Loucy (cell line): ENCODE measurements around the gene MOB1A.

Source experiments
- H2AFZ ChIP-seq: fragments of 200-600 bp; sonication (generic); 2 replicates; pipeline ENCODE4 v1.6.0; 2016; ENCODE audit warnings: antibody characterized with exemption, mild to moderate bottlenecking, low read length, moderate library complexity
- H3F3A ChIP-seq: fragments of 200-600 bp; 2 replicates; pipeline ENCODE4 v1.6.0; 2016; ENCODE audit warnings: antibody characterized with exemption, low read depth, mild to moderate bottlenecking
- H3K27me3 ChIP-seq: fragments of 200-600 bp; sonication (generic); 2 replicates; pipeline ENCODE4 v1.6.1; 2014; ENCODE audit warnings: low read length, mild to moderate bottlenecking; ENCODE audit not compliant: insufficient read depth, poor library complexity, severe bottlenecking
- H3K36me3 ChIP-seq: fragments of 200-600 bp; sonication (generic); 2 replicates; pipeline ENCODE4 v1.6.1; 2016; ENCODE audit warnings: low read length; ENCODE audit not compliant: insufficient read depth
- H3K4me1 ChIP-seq: fragments of 200-600 bp; sonication (generic); 2 replicates; pipeline ENCODE4 v1.5.1; 2014; ENCODE audit warnings: low read length, mild to moderate bottlenecking; ENCODE audit not compliant: insufficient read depth, poor library complexity, severe bottlenecking
- H3K4me2 ChIP-seq: fragments of 200-600 bp; sonication (generic); 2 replicates; pipeline ENCODE4 v1.6.0; 2014; ENCODE audit warnings: antibody characterized with exemption, low read length, low read depth, mild to moderate bottlenecking; ENCODE audit not compliant: poor library complexity, severe bottlenecking
- H3K4me3 ChIP-seq: fragments of 200-600 bp; sonication (generic); 2 replicates; pipeline ENCODE4 v1.5.1; 2014; ENCODE audit warnings: low read length, mild to moderate bottlenecking, mixed read lengths; ENCODE audit not compliant: poor library complexity, severe bottlenecking
- H3K79me2 ChIP-seq: fragments of 200-600 bp; sonication (generic); 2 replicates; pipeline ENCODE4 v1.6.1; 2014; ENCODE audit warnings: low read length; ENCODE audit not compliant: insufficient read depth
- H3K9ac ChIP-seq: fragments of 200-600 bp; sonication (generic); 2 replicates; pipeline ENCODE4 v1.6.0; 2014; ENCODE audit warnings: mild to moderate bottlenecking, low read depth, low read length, moderate library complexity; ENCODE audit not compliant: poor library complexity, severe bottlenecking
- H3K9me2 ChIP-seq: fragments of 200-600 bp; sonication (generic); replicated peaks from 2 replicates; pipeline ENCODE4 v1.6.1; 2016; ENCODE audit warnings: low read depth, low read length, mixed read lengths
- H3K9me3 ChIP-seq: fragments of 200-600 bp; sonication (generic); 2 replicates; pipeline ENCODE4 v1.6.1; 2014; ENCODE audit warnings: mild to moderate bottlenecking, antibody characterized with exemption, low read length, low read depth; ENCODE audit not compliant: insufficient read depth
- H4K20me1 ChIP-seq: fragments of 200-600 bp; sonication (generic); 2 replicates; pipeline ENCODE4 v1.6.0; 2014; ENCODE audit warnings: antibody characterized with exemption, low read length, mild to moderate bottlenecking; ENCODE audit not compliant: insufficient read depth, poor library complexity, severe bottlenecking
- EZH2phosphoT487 ChIP-seq: fragments of 200-600 bp; IDR thresholded peaks from 2 replicates; pipeline ENCODE4 v1.6.1; 2018; ENCODE audit warnings: antibody characterized with exemption, mild to moderate bottlenecking, moderate library complexity, borderline replicate concordance
- TF ChIP-seq, protein P1 (sequence below): fragments of 200-600 bp; sonication (generic); conservative IDR thresholded peaks from 2 replicates; pipeline ENCODE4 v1.5.1; 2014; ENCODE audit warnings: mild to moderate bottlenecking, antibody characterized with exemption, low read length

MOB1A gene

GRCh38 chr2:74205596-74205995 lies 26.9 kb upstream of the MOB1A start:
- no peaks in the 10 kb centered on the region for H3K9me2 ChIP-seq
- peak overlapping the region; percentile 94 for H3K4me2 ChIP-seq
- H3K36me3 ChIP-seq: peaks cover 34% of the 10 kb centered on the region
- H4K20me1 ChIP-seq: peaks cover 81% of the 10 kb centered on the region
- H3K4me3 ChIP-seq: peak overlapping the region; percentile 70
- H3F3A ChIP-seq: peaks cover 14% of the 10 kb centered on the region
- H3K9ac ChIP-seq: peak overlapping the region; percentile 40
- peaks cover 95% of the 10 kb centered on the region for H3K79me2 ChIP-seq
- H3K27me3 ChIP-seq: no peaks in the 10 kb centered on the region
- no peaks in the 10 kb centered on the region for H3K9me3 ChIP-seq
- H2AFZ ChIP-seq: no peak overlapping the region
- H3K4me1 ChIP-seq: peaks cover 64% of the 10 kb centered on the region
- no peak for TF ChIP-seq EZH2phosphoT487
- TF ChIP-seq, protein P1, sequence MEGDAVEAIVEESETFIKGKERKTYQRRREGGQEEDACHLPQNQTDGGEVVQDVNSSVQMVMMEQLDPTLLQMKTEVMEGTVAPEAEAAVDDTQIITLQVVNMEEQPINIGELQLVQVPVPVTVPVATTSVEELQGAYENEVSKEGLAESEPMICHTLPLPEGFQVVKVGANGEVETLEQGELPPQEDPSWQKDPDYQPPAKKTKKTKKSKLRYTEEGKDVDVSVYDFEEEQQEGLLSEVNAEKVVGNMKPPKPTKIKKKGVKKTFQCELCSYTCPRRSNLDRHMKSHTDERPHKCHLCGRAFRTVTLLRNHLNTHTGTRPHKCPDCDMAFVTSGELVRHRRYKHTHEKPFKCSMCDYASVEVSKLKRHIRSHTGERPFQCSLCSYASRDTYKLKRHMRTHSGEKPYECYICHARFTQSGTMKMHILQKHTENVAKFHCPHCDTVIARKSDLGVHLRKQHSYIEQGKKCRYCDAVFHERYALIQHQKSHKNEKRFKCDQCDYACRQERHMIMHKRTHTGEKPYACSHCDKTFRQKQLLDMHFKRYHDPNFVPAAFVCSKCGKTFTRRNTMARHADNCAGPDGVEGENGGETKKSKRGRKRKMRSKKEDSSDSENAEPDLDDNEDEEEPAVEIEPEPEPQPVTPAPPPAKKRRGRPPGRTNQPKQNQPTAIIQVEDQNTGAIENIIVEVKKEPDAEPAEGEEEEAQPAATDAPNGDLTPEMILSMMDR: no peak

DNA sequence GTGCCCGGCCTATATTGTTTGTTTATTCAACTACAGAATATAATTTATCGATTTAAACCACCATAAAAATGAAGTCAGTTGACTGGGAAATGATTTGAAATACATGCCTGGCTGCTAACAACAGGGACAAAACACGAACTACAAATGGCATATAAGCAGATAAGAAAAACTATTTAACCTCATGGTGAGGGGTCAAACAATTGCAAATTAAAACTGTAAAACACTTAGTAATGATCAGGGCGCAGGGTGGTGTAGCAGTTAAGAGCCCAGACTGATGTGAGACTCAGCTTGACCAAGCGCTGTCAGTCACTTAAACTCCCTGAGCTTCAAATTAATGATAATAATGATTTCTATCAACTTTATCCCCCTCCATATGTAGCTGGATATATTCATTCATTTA lies 26.4 kb upstream of the MOB1A start:
- TF ChIP-seq, protein P1: no peak
- no peak for TF ChIP-seq EZH2phosphoT487
- Histone ChIP-seq H3K79me2 (peaks cover 98% of the 10 kb centered on the region), H2AFZ (no peak overlapping the region), H3K4me2 (peak overlapping the region; percentile 94), H3K9me2 (no peaks in the 10 kb centered on the region), H3K9me3 (no peaks in the 10 kb centered on the region), H3K9ac (peak overlapping the region; percentile 40), H3K36me3 (peaks cover 29% of the 10 kb centered on the region), H4K20me1 (peaks cover 85% of the 10 kb centered on the region), H3F3A (peaks cover 14% of the 10 kb centered on the region), H3K4me3 (peak overlapping the region; percentile 70), H3K4me1 (peaks cover 69% of the 10 kb centered on the region), H3K27me3 (no peaks in the 10 kb centered on the region)

DNA sequence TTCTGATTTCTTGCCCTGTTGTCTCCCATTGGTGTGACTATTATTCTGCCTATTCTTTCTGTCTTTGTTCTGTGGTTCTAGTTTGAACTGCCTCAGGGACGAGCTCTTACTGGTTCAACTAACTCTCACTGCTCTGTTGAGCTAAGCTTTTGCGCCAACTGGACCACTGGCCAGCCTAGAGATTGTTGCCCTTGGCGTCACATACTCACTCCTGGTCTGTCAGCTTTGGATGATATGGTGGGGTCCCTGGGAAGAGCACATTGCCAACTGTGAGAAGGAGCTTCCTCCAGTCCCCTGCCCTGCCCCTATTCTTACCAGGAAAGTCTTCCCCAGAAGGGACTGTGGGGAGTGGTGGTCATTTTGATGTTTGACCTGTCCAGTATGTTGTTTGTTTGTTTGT lies 25.8 kb upstream of the MOB1A start:
- Histone ChIP-seq H3F3A (peaks cover 14% of the 10 kb centered on the region), H3K36me3 (peaks cover 22% of the 10 kb centered on the region)

More for the DNA sequence above, 25.8 kb upstream of the MOB1A start:
- Histone ChIP-seq H3K4me1 (peaks cover 76% of the 10 kb centered on the region), H3K27me3 (no peaks in the 10 kb centered on the region), H4K20me1 (peaks cover 85% of the 10 kb centered on the region), H3K4me3 (peak overlapping the region; percentile 70), H3K79me2 (peaks cover 98% of the 10 kb centered on the region), H3K9ac (peak overlapping the region; percentile 40), H3K9me2 (no peaks in the 10 kb centered on the region), H2AFZ (no peak overlapping the region), H3K9me3 (no peaks in the 10 kb centered on the region), H3K4me2 (peak overlapping the region; percentile 94)
- TF ChIP-seq EZH2phosphoT487: no peak
- TF ChIP-seq, protein P1: no peak
